Iris pigment epithelial cell (primary cell): ENCODE measurements around the gene BAHCC1.

Source experiments
- DNase-seq: peaks from one replicate; pipeline ENCODE4 v3.0.0-alpha.2; 2011; ENCODE audit warnings: low read depth

BAHCC1 gene

DNA sequence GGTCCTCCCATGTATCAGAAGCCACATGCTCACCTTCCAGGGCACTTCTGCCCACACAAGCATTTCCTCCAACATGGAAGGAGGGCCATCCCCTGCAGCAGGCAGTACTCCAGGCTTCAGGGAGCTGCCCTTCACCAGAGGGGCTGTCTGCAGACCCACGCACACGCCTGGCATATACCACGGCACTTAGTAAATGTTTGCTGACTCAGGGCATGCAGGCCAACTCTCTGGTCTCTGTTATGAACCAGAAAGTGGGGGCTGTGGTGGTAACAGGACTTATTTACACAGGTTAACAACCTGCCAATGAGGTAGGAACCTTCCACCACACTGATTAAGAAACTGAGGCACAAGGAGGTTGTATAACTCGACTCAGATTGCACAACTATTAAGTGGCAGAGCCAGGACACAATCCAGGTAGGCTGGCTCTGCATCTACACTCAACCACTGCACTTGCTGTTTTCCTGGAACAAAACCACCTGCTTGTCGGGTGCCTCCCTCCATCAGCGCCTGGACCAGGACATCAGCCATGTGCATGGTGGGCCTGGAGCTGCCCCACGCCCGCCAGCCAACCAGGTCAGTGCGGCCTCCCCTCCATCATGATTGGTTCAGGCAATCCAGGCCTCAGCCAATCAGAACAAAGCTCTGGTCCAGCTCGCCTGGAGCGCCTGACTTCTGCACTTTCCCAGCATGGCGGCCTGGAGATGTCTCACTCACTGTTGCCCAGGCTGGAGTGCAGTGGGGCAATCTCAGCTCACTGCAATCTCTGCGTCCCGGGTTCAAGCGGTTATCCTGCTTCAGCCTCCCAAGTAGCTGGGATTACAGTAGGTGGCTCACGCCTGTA, 98.2 kb downstream of the BAHCC1 start:
- no peak for DNase-seq

DNA sequence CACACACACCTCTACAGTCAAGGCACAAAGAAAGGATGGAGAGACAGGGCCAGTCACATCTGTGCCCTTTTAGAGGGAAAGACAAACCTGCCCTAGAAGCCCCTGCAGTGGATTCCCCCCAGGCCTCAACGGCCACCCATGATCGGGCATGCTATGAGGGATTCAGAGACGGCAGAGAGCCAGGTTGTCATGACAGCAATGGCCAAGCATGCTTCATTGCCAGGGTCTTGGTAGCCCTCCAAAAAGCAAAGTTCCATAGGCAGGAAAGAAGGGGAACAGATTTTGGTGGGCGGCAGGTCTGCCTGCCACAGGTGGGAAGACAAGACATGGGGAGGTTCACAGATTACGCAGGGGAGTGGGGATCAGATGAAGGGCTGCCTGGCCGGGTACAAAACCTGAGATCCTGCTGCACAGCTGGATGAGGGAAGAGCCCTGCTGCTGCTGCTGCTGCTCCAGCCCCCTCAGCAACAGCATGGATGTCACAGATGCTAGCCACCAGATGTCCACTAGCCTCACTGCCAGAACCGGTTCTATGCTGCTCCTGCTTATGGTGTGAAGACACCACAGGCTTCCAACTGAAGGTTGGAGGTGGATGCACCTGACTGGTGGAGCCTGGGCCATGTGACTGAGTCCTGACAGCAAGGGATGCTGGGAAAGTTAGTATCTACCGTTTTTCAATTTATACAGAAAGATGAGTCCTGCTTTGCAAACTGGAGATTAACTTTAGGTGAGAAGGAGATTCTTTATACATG, 99.5 kb downstream of the BAHCC1 start:
- DNase-seq: peak; percentile 44

DNA sequence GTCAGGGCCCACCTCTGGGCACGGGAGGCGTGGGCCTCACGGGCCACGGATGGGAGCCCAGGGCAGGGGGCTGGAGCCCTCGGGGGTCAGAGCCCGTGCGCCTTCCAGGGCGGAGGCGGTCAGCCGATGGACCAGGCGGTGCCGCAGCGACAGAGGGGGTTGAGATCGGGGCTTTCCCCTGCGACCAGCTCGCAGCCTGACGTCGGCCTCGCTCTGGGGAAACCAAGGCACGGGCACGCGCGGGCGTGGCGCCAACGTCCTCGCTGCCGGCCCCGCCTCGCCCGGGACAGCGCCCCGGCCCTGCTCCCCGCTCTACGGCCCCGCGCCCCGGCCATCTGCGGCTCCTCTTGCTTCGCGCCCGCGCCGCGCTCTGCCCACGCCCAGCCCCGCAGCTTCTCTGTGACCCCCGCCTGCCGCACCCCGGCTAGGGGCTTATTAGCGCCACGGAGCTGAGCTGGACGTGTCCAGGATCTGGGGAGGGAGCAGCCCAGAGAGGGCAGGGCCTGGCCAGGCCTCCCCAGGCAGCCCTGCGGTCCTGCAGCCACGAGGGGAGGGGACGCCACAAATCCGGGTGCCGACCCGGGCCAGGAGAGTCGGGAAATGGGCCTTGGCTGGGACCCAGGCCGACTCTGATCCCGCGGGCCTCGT, 103.8 kb downstream of the BAHCC1 start:
- no peak for DNase-seq

- no peak for DNase-seq
Measured at GRCh38 chr17:81499601-81499970, 104.3 kb downstream of the BAHCC1 start.

DNA sequence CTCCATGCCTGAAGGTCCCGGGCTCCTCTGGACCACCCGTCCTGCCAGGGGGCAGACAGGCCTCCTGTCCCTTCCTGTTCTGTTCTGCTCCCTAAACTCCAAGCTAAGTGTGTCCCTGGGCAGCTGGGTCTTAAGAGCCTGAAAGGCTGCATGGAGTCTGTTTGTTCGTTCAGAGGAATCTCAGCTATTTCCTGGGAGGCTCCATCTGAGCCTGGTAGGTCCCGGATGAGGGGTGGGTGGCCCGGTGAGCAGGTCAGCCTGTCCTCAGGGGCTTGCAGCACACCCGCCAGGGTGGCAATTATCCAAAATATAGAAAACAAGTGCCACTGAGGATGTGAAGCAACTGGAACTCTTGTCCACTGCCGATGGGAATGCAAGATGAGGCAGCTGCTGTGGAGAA, 104.8 kb downstream of the BAHCC1 start:
- peak; percentile 37 for DNase-seq

DNA sequence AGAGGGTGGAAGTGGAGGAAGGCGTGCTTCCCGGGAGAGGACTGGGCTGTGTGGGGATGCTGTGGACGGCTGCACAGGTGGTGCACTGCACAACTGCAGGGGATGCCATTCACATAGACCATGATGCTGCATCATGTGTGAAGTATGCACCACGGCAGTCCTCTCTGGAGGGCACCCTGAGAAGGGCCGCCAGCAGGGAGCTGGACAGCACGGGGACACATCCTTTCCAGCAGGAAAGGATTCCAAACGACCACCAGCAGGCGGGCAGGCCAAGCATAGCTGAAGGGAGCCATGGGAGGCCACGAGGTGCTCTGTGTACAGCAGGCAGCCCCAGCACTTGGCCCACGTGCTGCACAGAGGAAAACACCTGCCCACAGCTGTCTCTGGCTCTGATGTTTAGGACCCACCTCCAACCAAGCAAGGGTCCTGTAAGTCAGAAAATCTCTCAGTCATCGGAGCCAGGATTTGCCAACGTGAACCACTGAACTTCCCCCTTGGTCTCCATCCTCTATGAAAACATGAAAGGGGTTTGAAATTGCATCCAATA, 107.3 kb downstream of the BAHCC1 start:
- DNase-seq: no peak

DNA sequence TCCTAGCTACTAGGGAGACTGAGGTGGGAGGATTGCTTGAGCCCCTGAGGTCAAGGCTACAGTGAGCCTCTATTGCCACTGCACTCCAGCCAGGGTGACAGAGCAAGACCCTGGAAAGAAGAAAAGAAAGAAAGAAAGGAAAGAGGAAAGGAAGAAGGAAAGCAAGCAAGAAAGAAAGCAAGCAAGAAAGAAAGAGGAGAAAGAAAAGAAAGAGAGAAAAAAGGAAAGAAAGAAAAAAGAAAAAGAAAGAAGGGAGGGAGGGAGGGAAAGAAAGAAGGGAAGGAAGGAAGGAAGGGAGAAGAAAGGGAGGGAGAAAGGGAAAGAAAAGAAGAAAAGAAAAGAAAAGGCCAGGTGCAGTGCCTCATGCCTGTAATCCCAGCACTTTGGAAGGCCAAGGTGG, 108.4 kb downstream of the BAHCC1 start:
- DNase-seq: no peak

GRCh38 chr17:81508639-81509206, 113.5 kb downstream of the BAHCC1 start:
- peak; percentile 41 for DNase-seq

DNA sequence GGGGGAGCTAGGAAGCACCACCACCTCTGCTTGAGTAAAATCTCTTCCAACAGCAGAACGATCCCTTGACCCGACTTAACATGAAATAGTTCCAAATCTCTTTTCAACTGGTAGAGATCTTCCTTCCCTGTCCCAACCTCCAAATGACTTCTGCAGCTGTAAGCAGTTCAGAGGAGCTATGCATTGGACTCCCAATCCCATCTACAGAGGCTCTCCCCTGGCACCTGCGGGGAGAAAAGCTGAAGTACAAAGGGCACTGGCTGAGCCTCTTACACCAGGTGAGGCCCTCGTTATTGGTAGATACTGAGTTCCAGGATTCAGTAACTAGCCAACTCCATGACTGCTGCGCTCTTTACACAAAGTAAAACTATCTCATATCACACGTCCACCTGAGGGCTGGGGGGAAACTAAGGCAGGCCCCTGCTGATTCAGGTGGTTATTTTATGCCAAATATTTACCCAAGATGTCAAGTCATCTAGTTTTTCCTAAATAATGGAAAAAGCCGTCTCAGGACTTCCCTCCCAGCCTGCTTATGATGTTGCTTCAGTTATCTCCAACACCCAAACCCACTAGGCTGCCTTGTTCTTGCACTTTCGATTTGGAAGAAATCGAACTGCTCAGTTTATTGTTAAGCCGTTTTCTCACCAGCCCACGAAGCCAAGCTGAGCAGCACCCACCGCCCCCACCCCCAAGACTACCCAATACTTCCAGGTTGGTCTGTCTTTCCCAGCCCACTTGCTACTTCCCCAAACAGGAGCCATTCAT, 114.1 kb downstream of the BAHCC1 start:
- peak; percentile 35 for DNase-seq

DNA sequence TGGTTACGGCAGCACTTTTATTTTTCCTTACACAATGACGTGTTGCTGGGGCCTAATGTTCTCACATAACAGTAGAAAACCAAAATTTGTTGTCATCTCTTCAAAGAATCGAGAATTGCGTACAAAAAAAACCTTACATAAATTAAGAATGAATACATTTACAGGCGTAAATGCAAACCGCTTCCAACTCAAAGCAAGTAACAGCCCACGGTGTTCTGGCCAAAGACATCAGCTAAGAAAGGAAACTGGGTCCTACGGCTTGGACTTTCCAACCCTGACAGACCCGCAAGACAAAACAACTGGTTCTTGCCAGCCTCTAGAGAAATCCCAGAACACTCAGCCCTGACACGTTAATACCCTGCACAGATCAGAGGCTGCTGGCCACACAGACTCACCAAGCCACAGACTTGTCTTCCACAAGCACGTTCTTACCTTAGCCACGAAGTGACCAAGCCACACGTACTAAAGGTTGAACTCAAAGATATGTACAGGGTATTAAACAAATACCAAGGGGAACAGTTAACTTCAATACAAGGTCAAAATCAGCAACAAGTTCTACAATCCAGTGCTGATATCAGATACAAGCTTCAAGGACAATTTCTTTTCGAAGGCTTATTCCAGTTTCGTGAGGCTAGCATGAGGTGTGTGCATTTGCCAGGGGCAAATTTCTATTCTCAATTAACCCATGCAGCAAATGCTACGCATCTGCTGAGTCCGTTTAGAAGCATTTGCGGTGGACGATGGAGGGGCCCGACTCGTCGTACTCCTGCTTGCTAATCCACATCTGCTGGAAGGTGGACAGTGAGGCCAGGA, 114.9 kb downstream of the BAHCC1 start:
- DNase-seq: peak; percentile 29

- DNase-seq: peak; percentile 39
Measured at GRCh38 chr17:81510785-81511553, 115.7 kb downstream of the BAHCC1 start.

DNA sequence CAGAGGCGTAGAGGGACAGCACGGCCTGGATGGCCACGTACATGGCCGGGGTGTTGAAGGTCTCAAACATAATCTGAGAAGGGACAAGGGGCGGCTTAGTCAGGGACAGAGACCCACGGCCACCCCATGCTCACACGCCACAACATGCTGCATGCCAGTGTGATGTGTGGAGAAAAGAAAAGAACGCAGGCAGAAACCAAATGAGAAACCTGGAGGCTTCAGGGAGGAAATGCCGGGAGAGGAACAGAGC, 116.2 kb downstream of the BAHCC1 start:
- DNase-seq: peak; percentile 24

GRCh38 chr17:81511804-81512561, 116.7 kb downstream of the BAHCC1 start:
- DNase-seq: peak; percentile 52

DNA sequence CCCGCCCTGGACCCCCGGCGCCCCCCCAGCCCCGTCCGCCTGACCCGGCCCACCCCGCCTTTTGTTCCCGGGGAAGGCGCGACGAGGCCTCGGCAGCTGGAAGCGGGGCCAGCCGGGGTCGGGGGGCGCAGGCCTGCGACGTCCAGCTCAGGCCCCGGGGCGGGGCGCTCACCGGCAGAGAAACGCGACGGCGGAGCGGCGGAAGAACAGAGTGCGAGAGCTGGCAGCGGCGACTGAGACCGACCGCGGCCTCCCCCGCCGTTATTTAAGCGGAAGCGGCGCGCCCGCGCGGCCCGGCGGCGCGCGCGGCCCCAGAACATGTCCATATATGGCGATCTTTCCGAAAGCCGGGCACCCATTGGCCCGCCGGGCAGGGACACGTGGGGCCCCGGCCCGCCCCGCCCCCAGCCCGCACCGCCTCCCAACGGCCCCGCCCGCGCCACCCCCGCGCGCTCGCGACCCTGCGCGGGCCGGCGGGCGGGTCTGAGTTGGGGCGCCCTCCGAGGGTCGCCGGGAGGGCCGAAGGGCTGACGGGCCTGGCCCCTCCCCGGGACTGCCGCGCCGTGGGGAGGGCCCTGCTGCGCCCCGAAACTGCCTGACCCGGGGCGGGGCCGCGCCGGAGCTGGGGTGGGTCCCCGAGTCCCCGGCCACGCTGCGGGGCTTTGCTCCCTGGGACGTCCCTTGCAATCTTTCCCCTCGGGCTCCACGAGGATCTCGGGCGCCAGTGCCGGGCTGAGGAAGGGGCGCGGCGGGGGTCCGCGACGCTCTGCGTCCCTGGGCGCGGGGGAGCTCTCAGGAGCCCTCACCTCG, 117.5 kb downstream of the BAHCC1 start, which contains the start of gene ACTG1:
ACTG1 (minus strand) TSS at position 238 of the 810 bp plus-strand sequence. CDS start 445 bp downstream, outside the sequence.
- DNase-seq: peak; percentile 90

DNA sequence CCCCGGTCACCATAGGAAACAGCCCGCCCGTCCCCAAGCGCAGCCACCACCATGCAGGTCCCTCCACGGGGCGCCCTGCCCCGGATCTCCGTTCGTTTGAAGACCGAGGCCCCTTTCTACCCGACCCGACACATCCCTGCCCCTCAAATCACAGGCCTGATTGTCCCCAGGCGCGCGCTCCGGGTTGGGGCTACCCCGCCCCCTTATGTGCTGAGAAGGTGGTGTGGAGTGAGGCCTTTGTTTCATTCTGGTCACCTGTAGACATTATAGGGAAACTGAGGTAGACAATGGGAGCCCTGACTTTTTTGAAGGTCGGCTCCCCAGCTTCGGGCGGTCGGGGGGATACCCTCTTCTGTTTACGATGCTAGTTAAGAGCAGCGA, 118.1 kb downstream of the BAHCC1 start:
- no peak for DNase-seq

- peak; percentile 87 for DNase-seq
Measured at GRCh38 chr17:81513753-81514488, 118.7 kb downstream of the BAHCC1 start.

- DNase-seq: no peak
Measured at GRCh38 chr17:81514489-81514738, 119.2 kb downstream of the BAHCC1 start.
